Neural progenitor cell (in vitro differentiated cells): ENCODE measurements around the gene ELAVL4.
"Not testable (repeated sequence)": the region's sequence is repeated elsewhere in the genome, so short reads cannot be mapped to it uniquely, and the experiment has no call there.

ENCODE experiments used
- EZH2 ChIP-seq: fragments of 200-600 bp; sonication (generic); IDR thresholded peaks from 2 replicates; pipeline ENCODE4 v1.6.1; 2017; ENCODE audit warnings: antibody characterized with exemption, mild to moderate bottlenecking, moderate library complexity
- TF ChIP-seq, protein P1 (sequence below): fragments of 200-600 bp; sonication (generic); IDR thresholded peaks from 2 replicates; pipeline ENCODE4 v1.5.1; 2017; ENCODE audit warnings: antibody characterized with exemption, mild to moderate bottlenecking

DNA sequence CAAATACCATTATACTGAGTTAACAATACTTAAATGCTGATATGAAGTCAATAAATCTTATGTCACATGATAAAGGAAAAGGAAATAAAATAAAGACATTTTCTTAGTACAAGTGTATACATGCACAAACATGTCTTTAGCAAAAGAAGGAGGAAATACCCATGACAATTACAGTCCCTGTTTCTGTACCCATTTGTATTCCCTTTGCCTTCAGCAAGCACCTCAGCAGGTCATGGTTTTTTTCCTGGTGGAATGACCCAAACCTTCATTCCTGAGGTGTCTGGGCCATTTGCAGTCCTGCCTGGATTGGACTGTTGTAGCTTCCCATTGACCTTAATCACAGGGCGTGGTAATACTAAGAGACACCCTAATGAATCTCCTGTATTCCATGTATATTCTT, 57.6 kb downstream of the ELAVL4 start:
- TF ChIP-seq, protein P1, sequence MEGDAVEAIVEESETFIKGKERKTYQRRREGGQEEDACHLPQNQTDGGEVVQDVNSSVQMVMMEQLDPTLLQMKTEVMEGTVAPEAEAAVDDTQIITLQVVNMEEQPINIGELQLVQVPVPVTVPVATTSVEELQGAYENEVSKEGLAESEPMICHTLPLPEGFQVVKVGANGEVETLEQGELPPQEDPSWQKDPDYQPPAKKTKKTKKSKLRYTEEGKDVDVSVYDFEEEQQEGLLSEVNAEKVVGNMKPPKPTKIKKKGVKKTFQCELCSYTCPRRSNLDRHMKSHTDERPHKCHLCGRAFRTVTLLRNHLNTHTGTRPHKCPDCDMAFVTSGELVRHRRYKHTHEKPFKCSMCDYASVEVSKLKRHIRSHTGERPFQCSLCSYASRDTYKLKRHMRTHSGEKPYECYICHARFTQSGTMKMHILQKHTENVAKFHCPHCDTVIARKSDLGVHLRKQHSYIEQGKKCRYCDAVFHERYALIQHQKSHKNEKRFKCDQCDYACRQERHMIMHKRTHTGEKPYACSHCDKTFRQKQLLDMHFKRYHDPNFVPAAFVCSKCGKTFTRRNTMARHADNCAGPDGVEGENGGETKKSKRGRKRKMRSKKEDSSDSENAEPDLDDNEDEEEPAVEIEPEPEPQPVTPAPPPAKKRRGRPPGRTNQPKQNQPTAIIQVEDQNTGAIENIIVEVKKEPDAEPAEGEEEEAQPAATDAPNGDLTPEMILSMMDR, result not testable (repeated sequence)
- TF ChIP-seq EZH2, result not testable (repeated sequence)
